Measurements from ENCODE around the gene L1CAM. TPM values are rescaled to one million over a fixed set of nuclear protein-coding genes. Genes with fewer than 3 reads are reported as not detected.

Gene L1CAM
- total and polyA plus RNA-seq, 11 donors: 0.99 to 11.0 (median 2.4) TPM

DNA sequence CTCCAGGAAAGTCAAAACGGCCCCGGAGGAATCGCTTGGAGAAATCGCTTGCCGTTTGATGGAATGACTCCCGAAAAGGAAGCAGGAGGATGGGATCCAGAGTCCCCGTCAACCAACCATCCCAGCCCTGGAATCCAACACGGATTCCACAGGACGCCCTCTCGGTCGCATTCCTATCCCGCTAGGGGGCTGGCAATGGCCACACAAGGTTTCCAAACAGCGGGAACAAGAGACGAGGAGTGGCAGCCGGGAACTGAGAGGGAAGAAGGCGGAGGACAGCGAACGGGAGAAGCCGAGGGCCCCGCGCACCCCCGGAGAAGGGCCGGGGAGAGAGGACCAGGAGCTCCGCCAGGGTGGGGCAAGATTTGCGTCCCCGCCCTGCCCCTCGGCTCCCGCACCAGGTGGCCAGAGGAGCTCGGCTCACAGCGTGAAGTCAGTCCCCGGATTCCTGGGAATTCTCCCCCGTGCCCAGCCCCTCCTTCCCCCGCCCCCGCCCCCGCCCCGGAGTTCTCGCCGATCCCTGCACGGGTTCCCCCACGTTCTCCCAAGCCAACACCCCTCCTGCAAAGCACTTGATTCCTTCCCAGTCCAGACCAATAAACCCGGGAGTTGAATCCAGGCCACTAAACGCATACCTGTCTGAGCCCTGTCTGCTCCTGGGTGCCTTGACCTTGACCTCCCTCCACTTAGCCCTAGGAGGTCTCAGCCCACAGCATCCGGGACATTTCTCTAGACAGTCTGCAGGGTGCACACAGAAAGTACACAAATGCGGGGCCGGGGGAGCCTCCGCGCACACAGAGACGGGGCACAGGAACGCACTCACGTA lies 57.0 kb downstream of the L1CAM start:
- ATAC-seq (peak in 2 of 4 donors; percentile 11 to 40), DNase-seq (no peak)
- Histone ChIP-seq H3K27ac (peak overlapping the region in 3 of 12 donors; percentile 9 to 68 (median 56)), H3K36me3 (no peaks in the 10 kb centered on the region), H3K4me3 (peak overlapping the region; percentile 19 to 59 (median 49)), H3K9me3 (no peaks in the 10 kb centered on the region), H3K27me3 (peaks cover 0 to 81% (median 0%) of the 10 kb centered on the region in 9 donors), H3K4me1 (peaks cover 0 to 23% (median 0%) of the 10 kb centered on the region in 12 donors)
- peak in 1 of 12 donors; percentile 22 for TF ChIP-seq CTCF (IDR thresholded peaks at IDR 0.05)
- no peak for TF ChIP-seq POLR2A (IDR thresholded peaks at IDR 0.05)
- intact Hi-C loops (cut with DNase I): loop anchor here in 1 of 10 donors (5.0 kb wide), 2 partner anchors 58 to 73 kb away; partner anchors contain the start of genes AVPR2 and L1CAM
- WGBS, 4 donors: 4 to 28% (median 16%) methylated on average over 39 to 50 of the region's 50 CpGs

GRCh38 chrX:153828308-153828707 lies 57.7 kb downstream of the L1CAM start:
- no peak for DNase-seq
- no peaks in the 10 kb centered on the region for H3K36me3 ChIP-seq
- intact Hi-C loops (cut with DNase I): loop anchor here in 1 of 10 donors (5.0 kb wide), 2 partner anchors 59 to 74 kb away; partner anchors contain the start of genes AVPR2 and L1CAM
- WGBS, 4 donors: 27 to 46% (median 43%) methylated on average over 8 to 17 of the region's 17 CpGs
- no peak for TF ChIP-seq POLR2A (IDR thresholded peaks at IDR 0.05)
- TF ChIP-seq CTCF (IDR thresholded peaks at IDR 0.05): no peak
- no peak for ATAC-seq
- H3K27ac ChIP-seq: peak overlapping the region in 3 of 12 donors; percentile 9 to 68 (median 56)
- H3K27me3 ChIP-seq: peaks cover 0 to 78% (median 0%) of the 10 kb centered on the region in 9 donors
- H3K4me3 ChIP-seq: peak overlapping the region in 8 of 12 donors; percentile 4 to 59 (median 51)
- no peaks in the 10 kb centered on the region for H3K9me3 ChIP-seq
- H3K4me1 ChIP-seq: peaks cover 0 to 23% (median 0%) of the 10 kb centered on the region in 12 donors

GRCh38 chrX:153827903-153828302 lies 58.1 kb downstream of the L1CAM start:
- intact Hi-C loops (cut with DNase I): loop anchor here in 1 of 10 donors (5.0 kb wide), 2 partner anchors 59 to 74 kb away; partner anchors contain the start of genes AVPR2 and L1CAM
- Histone ChIP-seq H3K27ac (peak overlapping the region in 1 of 12 donors; percentile 68), H3K9me3 (no peaks in the 10 kb centered on the region), H3K27me3 (peaks cover 0 to 76% (median 0%) of the 10 kb centered on the region in 9 donors), H3K4me3 (peak overlapping the region in 2 of 12 donors; percentile 54 to 59), H3K4me1 (peaks cover 0 to 23% (median 0%) of the 10 kb centered on the region in 12 donors), H3K36me3 (no peaks in the 10 kb centered on the region)
- TF ChIP-seq CTCF (IDR thresholded peaks at IDR 0.05) (no peak), POLR2A (IDR thresholded peaks at IDR 0.05) (no peak)
- DNase-seq: no peak
- ATAC-seq: no peak
- 70 to 90% (median 77%) methylated on average over 9 of the region's 9 CpGs for WGBS, 4 donors

DNA sequence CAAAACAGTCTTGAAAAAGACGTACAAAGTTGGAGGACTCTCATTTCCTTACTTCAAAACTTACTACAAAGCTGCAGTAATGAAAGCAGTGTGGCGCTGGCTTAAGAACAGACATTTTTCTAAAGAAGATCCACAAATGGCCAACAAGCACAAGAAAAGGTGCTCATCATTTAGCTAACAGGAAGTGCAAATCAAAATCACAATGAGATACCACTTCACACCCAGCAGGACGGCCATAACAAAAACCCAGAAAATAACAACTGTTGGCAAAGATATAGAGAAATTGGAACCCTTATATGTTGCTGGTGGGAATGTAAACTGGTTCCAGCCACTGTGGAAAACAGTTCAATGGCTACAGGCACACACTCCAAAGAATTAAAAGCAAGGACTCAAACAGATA lies 59.0 kb downstream of the L1CAM start:
- H3K4me3 ChIP-seq: no peak overlapping the region
- peaks cover 0 to 23% (median 0%) of the 10 kb centered on the region in 12 donors for H3K4me1 ChIP-seq
- DNase-seq (no peak), ATAC-seq (no peak)
- no peak overlapping the region for H3K27ac ChIP-seq
- TF ChIP-seq CTCF (IDR thresholded peaks at IDR 0.05) (no peak), POLR2A (IDR thresholded peaks at IDR 0.05) (no peak)
- H3K27me3 ChIP-seq: peaks cover 0 to 71% (median 0%) of the 10 kb centered on the region in 9 donors
- no peaks in the 10 kb centered on the region for H3K36me3 ChIP-seq
- 65 to 83% (median 73%) methylated on average over 3 of the region's 3 CpGs for WGBS, 4 donors
- no peaks in the 10 kb centered on the region for H3K9me3 ChIP-seq
- intact Hi-C loops (cut with DNase I): loop anchor here in 1 of 10 donors (5.0 kb wide), 2 partner anchors 60 to 75 kb away; partner anchors contain the start of genes AVPR2 and L1CAM
